ENCODE results near the gene LUM.
"Not testable (repeated sequence)": the region's sequence is repeated elsewhere in the genome, so short reads cannot be mapped to it uniquely, and the experiment has no call there.

LUM gene

GRCh38 chr12:91109148-91109564, 2.1 kb downstream of the LUM start:
- no peak for DNase-seq

- DNase-seq, result no peak
Measured at GRCh38 chr12:91108196-91108755, 3.0 kb downstream of the LUM start.

- DNase-seq, result no peak
Measured at GRCh38 chr12:91106283-91106682, 5.0 kb downstream of the LUM start.

GRCh38 chr12:91105807-91106206, 5.5 kb downstream of the LUM start:
- DNase-seq, result no peak

GRCh38 chr12:91104812-91105466, 6.4 kb downstream of the LUM start:
- DNase-seq, result no peak

GRCh38 chr12:91103624-91104023, 7.7 kb downstream of the LUM start:
- no peak for DNase-seq

GRCh38 chr12:91103101-91103500, 8.2 kb downstream of the LUM start:
- DNase-seq, result no peak

- DNase-seq, result no peak
Measured at GRCh38 chr12:91100906-91101305, 10.4 kb downstream of the LUM start.

GRCh38 chr12:91099836-91100235, 11.5 kb downstream of the LUM start:
- no peak for DNase-seq

GRCh38 chr12:91099341-91099740, 12.0 kb downstream of the LUM start:
- no peak for DNase-seq

- DNase-seq, result no peak
Measured at GRCh38 chr12:91098941-91099340, 12.4 kb downstream of the LUM start.

GRCh38 chr12:91098461-91098860, 12.8 kb downstream of the LUM start:
- DNase-seq, result no peak

GRCh38 chr12:91094957-91095356, 16.3 kb downstream of the LUM start:
- DNase-seq, result no peak

- no peak for DNase-seq
Measured at GRCh38 chr12:91094032-91094662, 17.1 kb downstream of the LUM start.

- no peak for DNase-seq
Measured at GRCh38 chr12:91093341-91093740, 18.0 kb downstream of the LUM start.

- no peak for DNase-seq
Measured at GRCh38 chr12:91091916-91092715, 19.2 kb downstream of the LUM start.

- not testable (repeated sequence) for DNase-seq
Measured at GRCh38 chr12:91089953-91090352, 21.3 kb downstream of the LUM start.

GRCh38 chr12:91080041-91080440, 31.3 kb downstream of the LUM start:
- DNase-seq, result no peak

- DNase-seq, result no peak
Measured at GRCh38 chr12:91078501-91078900, 32.8 kb downstream of the LUM start.

GRCh38 chr12:91077228-91077954, 33.9 kb downstream of the LUM start:
- DNase-seq, result no peak

- no peak for DNase-seq
Measured at GRCh38 chr12:91074851-91075250, 36.4 kb downstream of the LUM start.

- DNase-seq, result no peak
Measured at GRCh38 chr12:91074154-91074709, 37.1 kb downstream of the LUM start.

- no peak for DNase-seq
Measured at GRCh38 chr12:91073426-91073825, 37.9 kb downstream of the LUM start.

Data from cerebellar nuclear complex (tissue), 1 donor.